Measurements from ENCODE around the gene FANCM.

GRCh38 chr14:45114327-45114726 is 21.4 kb upstream of the FANCM start:
- TF ChIP-seq CTCF (IDR thresholded peaks at IDR 0.05; ENCODE audit: low read length) (no peak), EZH2 (IDR thresholded peaks at IDR 0.05; ENCODE audit: borderline replicate concordance, low read length) (no peak)
